Lower leg skin (tissue), 4 donors: ENCODE measurements around the gene MEGF8. TPM values are rescaled to one million over a fixed set of nuclear protein-coding genes. Genes with fewer than 3 reads are reported as not detected.

Experiments
- DNase-seq, 2 donors: peaks; one replicate each; pipeline ENCODE4 v3.0.0-alpha.2; 2019; ENCODE audit warnings: low spot score in 2 of 2
- H3K4me3 ChIP-seq: fragments of 200-600 bp; sonication (generic); 2 replicates; pipeline ENCODE4 v1.5.1; 2017; ENCODE audit warnings: mild to moderate bottlenecking, low read depth; ENCODE audit not compliant: poor library complexity, severe bottlenecking
- CTCF ChIP-seq, 3 donors: fragments of 450-650 bp; IDR thresholded peaks; one replicate each; pipeline ENCODE4 v1.5.1; 2016; ENCODE audit warnings: antibody characterized with exemption in 3 of 3, mild to moderate bottlenecking in 3 of 3, moderate library complexity in 2 of 3
- POLR2A ChIP-seq, 2 donors: fragments of 450-650 bp; IDR thresholded peaks; one replicate each; pipeline ENCODE4 v1.6.1; 2016 to 2017; ENCODE audit warnings: antibody characterized with exemption in 2 of 2, mild to moderate bottlenecking in 1 of 2, moderate library complexity in 1 of 2
- WGBS, 2 donors: methylation state at CpG; one replicate each; pipeline ENCODE4 v1.1.5; 2018; 5-methylcytosine and 5-hydroxymethylcytosine counted together
- intact Hi-C: fragments of 100-400 bp; cut with DNase I; formaldehyde crosslinking; loops from one replicate; pipeline ENCODE4 v1.15.0; 2023; ENCODE audit warnings: low total_unique reads
- total RNA-seq, 4 donors: library from RNA; depleted of rRNA; stranded (reverse); fragments of >200 nt; gene quantifications; one replicate each; pipeline ENCODE4 v1.1.0, GENCODE V29; 2016

MEGF8 gene
- total RNA-seq, 4 donors from 2014 or later: 6.1 to 14.1 (median 12.0) TPM

- WGBS, 2 donors: 66 to 70% methylated on average over 5 of the region's 5 CpGs
- intact Hi-C loops: loop anchor here (10.0 kb wide), 1 partner anchor 51 kb away; the partner anchor contains the start of gene GSK3A
- TF ChIP-seq CTCF (IDR thresholded peaks at IDR 0.05) (no peak), POLR2A (IDR thresholded peaks at IDR 0.05) (no peak)
- no peak for DNase-seq
- no peak overlapping the region for H3K4me3 ChIP-seq
Measured at GRCh38 chr19:42295342-42295741, 30.1 kb upstream of the MEGF8 start.

GRCh38 chr19:42295831-42296525 lies 29.5 kb upstream of the MEGF8 start:
- TF ChIP-seq POLR2A (IDR thresholded peaks at IDR 0.05): no peak
- peak in 1 of 3 donors; percentile 77 for TF ChIP-seq CTCF (IDR thresholded peaks at IDR 0.05)
- DNase-seq: peak; percentile 83 to 97
- WGBS, 2 donors: 62 to 73% methylated on average over 3 to 6 of the region's 6 CpGs
- no peak overlapping the region for H3K4me3 ChIP-seq
- intact Hi-C loops: loop anchor here (10.0 kb wide), 1 partner anchor 51 kb away; the partner anchor contains the start of gene GSK3A

- DNase-seq: no peak
- no peak for TF ChIP-seq CTCF (IDR thresholded peaks at IDR 0.05)
- TF ChIP-seq POLR2A (IDR thresholded peaks at IDR 0.05): no peak
- intact Hi-C loops: loop anchor here (10.0 kb wide), 1 partner anchor 52 kb away; the partner anchor contains the start of gene GSK3A
- H3K4me3 ChIP-seq: no peak overlapping the region
- 81 to 82% methylated on average over 15 of the region's 15 CpGs for whole genome bisulfite sequencing, 2 donors
Measured at GRCh38 chr19:42297039-42297438, 28.4 kb upstream of the MEGF8 start.

GRCh38 chr19:42301646-42302203 lies 23.7 kb upstream of the MEGF8 start, which contains the start of gene PRR19:
Gene PRR19 (plus strand): TSS chr19:42302132. CDS start chr19:42309585, 7,453 bp downstream.
- intact Hi-C loops: no loop called here
- DNase-seq: no peak
- TF ChIP-seq CTCF (IDR thresholded peaks at IDR 0.05) (no peak), POLR2A (IDR thresholded peaks at IDR 0.05) (no peak)
- H3K4me3 ChIP-seq: peak within 1 kb of the TSS; percentile 36
- 4 to 12% methylated on average over 9 to 21 of the region's 21 CpGs for WGBS, 2 donors

GRCh38 chr19:42303101-42303464 lies 22.4 kb upstream of the MEGF8 start:
- TF ChIP-seq POLR2A (IDR thresholded peaks at IDR 0.05) (no peak), CTCF (IDR thresholded peaks at IDR 0.05) (no peak)
- 66 to 72% methylated on average over 11 of the region's 11 CpGs for WGBS, 2 donors
- intact Hi-C loops: no loop called here
- no peak for DNase-seq
- H3K4me3 ChIP-seq: no peak overlapping the region
